HCT116 (cell line): ENCODE measurements around the gene SNRNP35. TPM values are rescaled to one million over a fixed set of nuclear protein-coding genes. Genes with fewer than 3 reads are reported as not detected.

Experiments used
- ATAC-seq: fragments of 200-7000 bp; cut with Tn5 transposase; 2 replicates; pipeline ENCODE4 v1.9.1; 2020; ENCODE audit warnings: mild to moderate bottlenecking, moderate library complexity
- BruUV-seq: library from RNA; stranded (reverse); fragments of 400-500 nt; replicated peaks from 2 replicates; lab custom pipeline; 2021; lab: Mats Ljungman, UMichigan
- CTCF ChIA-PET: fragments of 300-600 bp; sonication (Branson Sonifier 250); formaldehyde crosslinking; loops from one replicate; lab custom pipeline; 2021; ENCODE audit warnings: antibody characterized with exemption; lab: Charles Lee
- POLR2A ChIA-PET: fragments of 300-600, 350-600 bp; sonication (Branson Sonifier 250); formaldehyde crosslinking; loops from one replicate; lab custom pipeline; 2021; ENCODE audit warnings: antibody characterized with exemption; lab: Charles Lee
- RAD21 ChIA-PET, 2 experiments: fragments of 300-600 bp; sonication (Branson Sonifier 250); formaldehyde crosslinking; loops; one replicate each; lab custom pipeline; 2023; ENCODE audit warnings: low total read pairs in 2 of 2; ENCODE audit not compliant: uncharacterized antibody in 2 of 2, unreplicated experiment in 2 of 2, low non-redundant PET in 1 of 2; lab: Charles Lee
- DNase-seq: peaks from one replicate; pipeline ENCODE4 v3.0.0-alpha.2; 2010; ENCODE audit warnings: low read depth, low spot score
- H2AFZ ChIP-seq: fragments of 200-600 bp; shearing (Covaris generic), sonication (generic); 2 replicates; pipeline ENCODE4 v1.6.1; 2017; ENCODE audit warnings: low read depth, mixed run types, mixed read lengths, antibody characterized with exemption, low read length; ENCODE audit not compliant: poor library complexity, severe bottlenecking
- H3K27ac ChIP-seq: 2 replicates; pipeline ENCODE4 v1.5.1; 2012; ENCODE audit warnings: low read depth, low read length
- H3K27me3 ChIP-seq: fragments of 200-600 bp; sonication (generic); 2 replicates; pipeline ENCODE4 v1.6.1; 2016; ENCODE audit warnings: mixed run types, low read length, mixed read lengths; ENCODE audit not compliant: insufficient read depth
- H3K36me3 ChIP-seq, 2 experiments: fragments of 200-500 bp in 1 of 2; fragments of 200-600 bp in 1 of 2; sonication (Bioruptor generic) in 1 of 2; sonication (generic) in 1 of 2; 2 replicates each; pipeline versions ENCODE4 v1.5.1 to v1.6.1; 2014 to 2016; ENCODE audit warnings: low read length in 2 of 2, inconsistent platforms in 1 of 2, mixed read lengths in 1 of 2, mixed run types in 1 of 2; ENCODE audit not compliant: insufficient read depth in 2 of 2, control insufficient read depth in 1 of 2
- H3K4me1 ChIP-seq, 2 experiments: fragments of 200-600 bp in 1 of 2; sonication (generic) in 1 of 2; 2 replicates each; pipeline versions ENCODE4 v1.5.1 to v1.6.1; 2012 to 2017; ENCODE audit warnings: low read length in 2 of 2, inconsistent platforms in 1 of 2, mild to moderate bottlenecking in 1 of 2, mixed read lengths in 1 of 2, mixed run types in 1 of 2, moderate library complexity in 1 of 2; ENCODE audit not compliant: insufficient read depth in 2 of 2, control insufficient read depth in 1 of 2
- H3K4me2 ChIP-seq: fragments of 200-600 bp; sonication (generic); 2 replicates; pipeline ENCODE4 v1.6.1; 2017; ENCODE audit warnings: mixed run types, low read length, mixed read lengths
- H3K4me3 ChIP-seq, 2 experiments: fragments of 200-600 bp in 1 of 2; sonication (generic) in 1 of 2; replicated peaks in 1 of 2; 2 replicates each; pipeline ENCODE4 v1.5.1; 2011 to 2016; ENCODE audit warnings: low read length in 2 of 2, control low read depth in 1 of 2, low read depth in 1 of 2, mild to moderate bottlenecking in 1 of 2, mixed read lengths in 1 of 2, mixed run types in 1 of 2
- H3K79me2 ChIP-seq: fragments of 200-600 bp; sonication (generic); 2 replicates; pipeline ENCODE4 v1.6.1; 2017; ENCODE audit warnings: mild to moderate bottlenecking, mixed run types, low read length, moderate library complexity, mixed read lengths; ENCODE audit not compliant: insufficient read depth
- H3K9ac ChIP-seq: fragments of 200-600 bp; sonication (generic); 2 replicates; pipeline ENCODE4 v1.6.1; 2016; ENCODE audit warnings: low read length, mixed read lengths
- H3K9me2 ChIP-seq: fragments of 200-600 bp; sonication (generic), shearing (Covaris generic); 2 replicates; pipeline ENCODE4 v1.6.1; 2017; ENCODE audit warnings: mixed run types, mild to moderate bottlenecking, moderate library complexity; ENCODE audit not compliant: insufficient read depth
- H3K9me3 ChIP-seq, 2 experiments: fragments of 200-500 bp in 1 of 2; fragments of 200-600 bp in 1 of 2; sonication (Bioruptor generic) in 1 of 2; sonication (generic) in 1 of 2; 2 replicates each; pipeline ENCODE4 v1.6.1; 2014 to 2017; ENCODE audit warnings: low read length in 2 of 2, mixed read lengths in 2 of 2, inconsistent platforms in 1 of 2, low read depth in 1 of 2, mild to moderate bottlenecking in 1 of 2, mixed run types in 1 of 2, moderate library complexity in 1 of 2; ENCODE audit not compliant: control insufficient read depth in 1 of 2, insufficient read depth in 1 of 2
- H4K20me1 ChIP-seq: fragments of 200-600 bp; sonication (generic), shearing (Covaris generic); 2 replicates; pipeline ENCODE4 v1.6.1; 2017; ENCODE audit warnings: mixed run types, mild to moderate bottlenecking, moderate library complexity; ENCODE audit not compliant: insufficient read depth
- CBX3 ChIP-seq: IDR thresholded peaks from 2 replicates; pipeline ENCODE4 v1.6.1; 2012; ENCODE audit warnings: low read depth
- EGR1 ChIP-seq: IDR thresholded peaks from 2 replicates; pipeline ENCODE4 v1.6.1; 2012; ENCODE audit warnings: low read depth
- ELF1 ChIP-seq: IDR thresholded peaks from 2 replicates; pipeline ENCODE4 v1.6.1; 2012; ENCODE audit warnings: low read depth, borderline replicate concordance
- EZH2phosphoT487 ChIP-seq: fragments of 200-600 bp; IDR thresholded peaks from 2 replicates; pipeline ENCODE4 v1.6.1; 2018; ENCODE audit warnings: antibody characterized with exemption, borderline replicate concordance
- FOSL1 ChIP-seq: IDR thresholded peaks from 2 replicates; pipeline ENCODE4 v1.6.1; 2012; ENCODE audit warnings: low read depth
- JUND ChIP-seq: IDR thresholded peaks from 2 replicates; pipeline ENCODE4 v1.6.1; 2012
- POLR2AphosphoS5 ChIP-seq: IDR thresholded peaks from 2 replicates; pipeline ENCODE4 v1.6.1; 2011; ENCODE audit warnings: mild to moderate bottlenecking, low read depth, low read length, moderate library complexity
- RAD21 ChIP-seq: IDR thresholded peaks from 2 replicates; pipeline ENCODE4 v1.6.1; 2012; ENCODE audit warnings: low read depth, mild to moderate bottlenecking
- SIN3A ChIP-seq: IDR thresholded peaks from 2 replicates; pipeline ENCODE4 v1.6.1; 2012; ENCODE audit warnings: low read depth
- SP1 ChIP-seq: IDR thresholded peaks from 2 replicates; pipeline ENCODE4 v1.6.1; 2012; ENCODE audit warnings: low read depth
- SRF ChIP-seq: IDR thresholded peaks from 2 replicates; pipeline ENCODE4 v1.6.1; 2012; ENCODE audit warnings: low read depth
- TCF7L2 ChIP-seq: IDR thresholded peaks from 2 replicates; pipeline ENCODE4 v1.7.0; 2011; ENCODE audit warnings: borderline replicate concordance, inconsistent platforms; ENCODE audit not compliant: insufficient read depth, insufficient read length; ENCODE audit errors: extremely low read depth
- YY1 ChIP-seq: IDR thresholded peaks from 2 replicates; pipeline ENCODE4 v1.6.1; 2011; ENCODE audit warnings: low read length, low read depth, moderate library complexity, mild to moderate bottlenecking; ENCODE audit not compliant: insufficient replicate concordance; ENCODE audit errors: extremely low read depth
- ZNF274 ChIP-seq: fragments of 200-500 bp; sonication (Bioruptor generic); IDR thresholded peaks from 2 replicates; pipeline ENCODE4 v1.6.1; 2014; ENCODE audit warnings: mild to moderate bottlenecking, low read depth, low read length, inconsistent platforms
- intact Hi-C: fragments of 100-400 bp; cut with micrococcal nuclease; formaldehyde crosslinking; loops from 2 replicates; pipeline ENCODE4 v1.10.0; 2022
- total RNA-seq: library from RNA; stranded (reverse); gene quantifications from one replicate; pipeline ENCODE4 v1.2.1, GENCODE V29; 2021; ENCODE audit not compliant: unreplicated experiment
- TF ChIP-seq, protein P1 (sequence below): IDR thresholded peaks from 2 replicates; pipeline ENCODE4 v1.6.1; 2012
- TF ChIP-seq, protein P2 (sequence below): IDR thresholded peaks from 2 replicates; pipeline ENCODE4 v1.6.1; 2012
- TF ChIP-seq, protein P3 (sequence below): IDR thresholded peaks from 2 replicates; pipeline ENCODE4 v1.6.1; 2012; ENCODE audit warnings: low read depth
- TF ChIP-seq, protein P4 (sequence below), 3 experiments: fragments of 200-600 bp in 1 of 3; sonication (generic) in 1 of 3; IDR thresholded peaks in 2 of 3; conservative IDR thresholded peaks in 1 of 3; 2 replicates each; pipeline ENCODE4 v1.5.1; 2012 to 2017; ENCODE audit warnings: low read depth in 2 of 3, low read length in 2 of 3, antibody characterized with exemption in 1 of 3, borderline replicate concordance in 1 of 3, control low read depth in 1 of 3, mild to moderate bottlenecking in 1 of 3, mixed read lengths in 1 of 3, mixed run types in 1 of 3, moderate library complexity in 1 of 3; ENCODE audit not compliant: insufficient read depth in 1 of 3

The SNRNP35 gene
- total RNA-seq, 1 experiment from 2014 or later: 12.4 TPM

DNA sequence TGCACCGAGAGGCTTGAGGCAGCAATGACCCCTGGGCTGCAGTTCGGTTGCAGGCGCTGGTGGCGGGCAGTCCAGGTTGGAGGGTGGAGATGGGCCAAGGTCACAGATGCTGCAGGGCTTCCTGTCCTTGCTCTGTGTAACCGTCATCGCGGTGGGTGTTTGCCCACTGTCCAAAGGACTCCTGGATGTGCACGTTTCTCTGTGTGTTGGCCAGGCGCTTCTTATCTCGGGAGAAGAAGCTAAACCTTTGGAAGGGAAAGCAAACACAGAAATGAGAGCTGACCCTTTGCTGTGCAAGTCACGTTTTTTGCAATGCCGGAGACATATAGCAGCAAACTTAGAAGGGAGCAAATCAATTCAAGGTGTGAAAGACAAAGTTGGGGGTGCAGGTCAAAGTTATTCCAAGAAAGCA is 14.5 kb downstream of the SNRNP35 start:
- Histone ChIP-seq H4K20me1 (no peaks in the 10 kb centered on the region), H3K79me2 (no peaks in the 10 kb centered on the region), H3K4me1 (no peaks in the 10 kb centered on the region), H3K9ac (no peak overlapping the region), H3K27ac (no peak overlapping the region), H3K27me3 (no peaks in the 10 kb centered on the region), H3K4me3 (no peak overlapping the region), H3K36me3 (peaks cover 3 to 6% of the 10 kb centered on the region in 2 experiments; a peak in 3 of 4 replicates), H3K4me2 (no peak overlapping the region), H3K9me3 (no peaks in the 10 kb centered on the region), H2AFZ (no peak overlapping the region), H3K9me2 (no peaks in the 10 kb centered on the region)
- intact Hi-C loops: no loop called here
- no TSS peak for BruUV-seq
- TF ChIP-seq ELF1: no peak
- TF ChIP-seq SRF: no peak
- TF ChIP-seq, protein P1, sequence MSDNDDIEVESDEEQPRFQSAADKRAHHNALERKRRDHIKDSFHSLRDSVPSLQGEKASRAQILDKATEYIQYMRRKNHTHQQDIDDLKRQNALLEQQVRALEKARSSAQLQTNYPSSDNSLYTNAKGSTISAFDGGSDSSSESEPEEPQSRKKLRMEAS: no peak
- no peak for TF ChIP-seq TCF7L2
- TF ChIP-seq, protein P2, sequence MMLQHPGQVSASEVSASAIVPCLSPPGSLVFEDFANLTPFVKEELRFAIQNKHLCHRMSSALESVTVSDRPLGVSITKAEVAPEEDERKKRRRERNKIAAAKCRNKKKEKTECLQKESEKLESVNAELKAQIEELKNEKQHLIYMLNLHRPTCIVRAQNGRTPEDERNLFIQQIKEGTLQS: no peak
- TF ChIP-seq SP1: no peak
- TF ChIP-seq POLR2AphosphoS5: no peak
- no peak for TF ChIP-seq CBX3
- TF ChIP-seq, protein P3, sequence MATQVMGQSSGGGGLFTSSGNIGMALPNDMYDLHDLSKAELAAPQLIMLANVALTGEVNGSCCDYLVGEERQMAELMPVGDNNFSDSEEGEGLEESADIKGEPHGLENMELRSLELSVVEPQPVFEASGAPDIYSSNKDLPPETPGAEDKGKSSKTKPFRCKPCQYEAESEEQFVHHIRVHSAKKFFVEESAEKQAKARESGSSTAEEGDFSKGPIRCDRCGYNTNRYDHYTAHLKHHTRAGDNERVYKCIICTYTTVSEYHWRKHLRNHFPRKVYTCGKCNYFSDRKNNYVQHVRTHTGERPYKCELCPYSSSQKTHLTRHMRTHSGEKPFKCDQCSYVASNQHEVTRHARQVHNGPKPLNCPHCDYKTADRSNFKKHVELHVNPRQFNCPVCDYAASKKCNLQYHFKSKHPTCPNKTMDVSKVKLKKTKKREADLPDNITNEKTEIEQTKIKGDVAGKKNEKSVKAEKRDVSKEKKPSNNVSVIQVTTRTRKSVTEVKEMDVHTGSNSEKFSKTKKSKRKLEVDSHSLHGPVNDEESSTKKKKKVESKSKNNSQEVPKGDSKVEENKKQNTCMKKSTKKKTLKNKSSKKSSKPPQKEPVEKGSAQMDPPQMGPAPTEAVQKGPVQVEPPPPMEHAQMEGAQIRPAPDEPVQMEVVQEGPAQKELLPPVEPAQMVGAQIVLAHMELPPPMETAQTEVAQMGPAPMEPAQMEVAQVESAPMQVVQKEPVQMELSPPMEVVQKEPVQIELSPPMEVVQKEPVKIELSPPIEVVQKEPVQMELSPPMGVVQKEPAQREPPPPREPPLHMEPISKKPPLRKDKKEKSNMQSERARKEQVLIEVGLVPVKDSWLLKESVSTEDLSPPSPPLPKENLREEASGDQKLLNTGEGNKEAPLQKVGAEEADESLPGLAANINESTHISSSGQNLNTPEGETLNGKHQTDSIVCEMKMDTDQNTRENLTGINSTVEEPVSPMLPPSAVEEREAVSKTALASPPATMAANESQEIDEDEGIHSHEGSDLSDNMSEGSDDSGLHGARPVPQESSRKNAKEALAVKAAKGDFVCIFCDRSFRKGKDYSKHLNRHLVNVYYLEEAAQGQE: no peak
- no peak for TF ChIP-seq SIN3A
- TF ChIP-seq EGR1: no peak
- TF ChIP-seq FOSL1: no peak
- TF ChIP-seq JUND: no peak
- TF ChIP-seq ZNF274: no peak
- TF ChIP-seq, protein P4, sequence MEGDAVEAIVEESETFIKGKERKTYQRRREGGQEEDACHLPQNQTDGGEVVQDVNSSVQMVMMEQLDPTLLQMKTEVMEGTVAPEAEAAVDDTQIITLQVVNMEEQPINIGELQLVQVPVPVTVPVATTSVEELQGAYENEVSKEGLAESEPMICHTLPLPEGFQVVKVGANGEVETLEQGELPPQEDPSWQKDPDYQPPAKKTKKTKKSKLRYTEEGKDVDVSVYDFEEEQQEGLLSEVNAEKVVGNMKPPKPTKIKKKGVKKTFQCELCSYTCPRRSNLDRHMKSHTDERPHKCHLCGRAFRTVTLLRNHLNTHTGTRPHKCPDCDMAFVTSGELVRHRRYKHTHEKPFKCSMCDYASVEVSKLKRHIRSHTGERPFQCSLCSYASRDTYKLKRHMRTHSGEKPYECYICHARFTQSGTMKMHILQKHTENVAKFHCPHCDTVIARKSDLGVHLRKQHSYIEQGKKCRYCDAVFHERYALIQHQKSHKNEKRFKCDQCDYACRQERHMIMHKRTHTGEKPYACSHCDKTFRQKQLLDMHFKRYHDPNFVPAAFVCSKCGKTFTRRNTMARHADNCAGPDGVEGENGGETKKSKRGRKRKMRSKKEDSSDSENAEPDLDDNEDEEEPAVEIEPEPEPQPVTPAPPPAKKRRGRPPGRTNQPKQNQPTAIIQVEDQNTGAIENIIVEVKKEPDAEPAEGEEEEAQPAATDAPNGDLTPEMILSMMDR (IDR thresholded peaks at IDR 0.05 in 2 of 3, conservative IDR thresholded peaks at IDR 0.05 in 1 of 3; ENCODE audit: borderline replicate concordance in 1 of 3, insufficient read depth in 1 of 3, low read depth in 2 of 3, low read length in 2 of 3): no peak
- no peak for TF ChIP-seq EZH2phosphoT487
- no peak for TF ChIP-seq RAD21
- no peak for TF ChIP-seq YY1
- ChIA-PET POLR2A (no interaction called here), RAD21 (no interaction called here), CTCF (no interaction called here)
- DNase-seq (no peak), ATAC-seq (no peak)
